Dedifferentiated amniotic fluid mesenchymal stem cell (primary cell): ENCODE data around the gene PLPP3.

Source experiments
- DNase-seq: peaks from one replicate; pipeline ENCODE4 v3.0.0-alpha.2; 2016; ENCODE audit errors: extremely low spot score

The PLPP3 gene

DNA sequence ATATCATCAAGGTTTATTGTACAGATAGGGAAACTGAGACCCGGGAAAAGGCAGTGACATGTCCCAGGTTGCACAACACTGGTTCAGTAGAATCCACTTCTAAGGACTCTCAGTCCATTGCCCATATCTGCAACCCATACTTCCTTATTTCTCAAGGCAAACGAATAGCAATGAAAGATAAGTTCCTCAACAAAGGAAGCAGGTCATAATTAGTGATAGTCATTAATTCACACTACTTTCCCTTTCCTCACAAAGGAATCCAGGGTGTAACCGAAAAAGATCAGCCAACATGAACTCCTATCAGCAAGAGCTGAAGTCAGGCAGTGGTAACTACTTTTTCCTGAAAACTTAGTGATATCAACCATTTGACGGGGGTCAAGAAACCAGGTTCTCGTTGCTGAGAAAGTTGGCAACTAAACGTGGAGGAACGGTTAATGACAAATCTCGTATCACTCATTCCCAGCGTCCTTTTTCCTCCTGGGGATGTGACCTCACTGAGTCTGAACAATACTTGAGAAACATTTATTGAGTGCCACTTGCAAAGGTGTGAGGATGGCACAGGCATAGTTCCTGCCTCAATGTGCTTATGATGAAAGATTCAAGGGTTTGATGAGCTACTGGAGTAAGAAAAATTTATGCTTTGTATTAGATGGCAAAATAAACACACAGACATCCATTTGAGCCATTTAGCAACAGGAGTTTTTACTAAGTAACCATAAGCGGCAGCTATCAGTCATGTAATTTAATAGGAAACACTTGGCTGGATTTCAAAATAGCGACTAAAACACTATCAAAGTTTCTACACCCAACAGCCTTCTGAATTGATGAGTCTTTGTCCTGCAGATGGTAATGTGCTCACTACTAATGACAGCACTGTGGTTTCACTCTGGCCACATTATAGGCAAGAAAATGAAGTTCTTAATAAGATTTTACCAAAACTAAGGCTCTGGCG, 82.3 kb downstream of the PLPP3 start:
- DNase-seq = no peak

DNA sequence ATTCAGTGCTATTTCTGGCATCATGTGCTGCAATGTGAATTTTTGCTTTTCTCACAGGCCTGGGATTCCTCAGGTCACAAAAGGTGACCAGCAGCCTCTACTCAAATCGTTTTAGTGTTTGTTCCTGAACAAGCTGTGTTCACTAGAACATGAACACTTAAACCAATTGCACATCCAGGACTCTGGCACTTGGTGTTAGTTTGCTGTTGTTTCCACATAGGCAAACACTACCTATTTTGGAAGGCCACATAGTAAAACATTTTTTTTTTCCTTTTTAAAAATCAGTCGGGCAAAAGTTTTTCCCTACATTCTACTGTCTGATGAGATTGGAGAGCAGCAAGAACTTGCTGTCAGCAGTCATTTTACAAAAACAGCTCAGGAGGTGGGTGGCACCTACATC, 83.2 kb downstream of the PLPP3 start:
- DNase-seq = no peak

DNA sequence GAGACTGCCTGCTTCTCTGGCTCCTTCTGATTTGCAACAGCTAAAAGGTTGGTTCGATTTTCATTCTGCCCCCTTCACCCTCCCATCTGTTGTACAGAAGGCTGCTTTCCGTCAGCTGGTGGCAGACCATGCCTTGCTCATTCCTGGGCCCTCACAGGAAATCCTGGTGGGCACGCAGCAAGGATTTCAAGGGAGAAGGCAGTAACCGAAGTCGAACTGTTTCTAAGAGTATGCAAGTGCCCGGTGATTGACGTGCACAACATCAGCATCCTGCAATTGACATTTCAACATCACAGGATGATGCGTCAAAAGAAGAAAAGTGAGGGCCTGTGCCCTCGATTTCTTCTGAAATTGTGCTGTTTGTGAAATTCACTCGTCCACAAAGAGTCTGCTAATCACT, 83.8 kb downstream of the PLPP3 start:
- no peak for DNase-seq

DNA sequence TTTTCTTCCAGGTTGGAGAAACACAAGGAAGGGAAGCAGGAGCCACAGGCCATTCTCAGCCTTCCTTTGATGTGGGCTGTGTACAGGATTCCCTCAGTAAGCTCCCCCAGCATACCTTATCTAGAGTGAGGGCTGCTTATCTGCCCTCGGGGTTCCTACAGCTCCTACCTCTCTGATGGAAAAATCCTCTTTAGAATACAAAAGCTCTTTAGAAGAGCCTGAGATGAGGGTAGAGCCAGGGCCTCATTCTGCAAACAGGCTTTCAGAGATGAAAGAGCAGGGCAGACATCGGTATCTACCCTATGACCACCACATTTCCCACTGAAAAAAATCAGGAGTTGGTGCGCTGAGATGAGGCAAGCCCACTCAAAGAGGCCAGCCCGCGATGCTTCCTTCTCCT, 85.1 kb downstream of the PLPP3 start:
- DNase-seq = no peak

DNA sequence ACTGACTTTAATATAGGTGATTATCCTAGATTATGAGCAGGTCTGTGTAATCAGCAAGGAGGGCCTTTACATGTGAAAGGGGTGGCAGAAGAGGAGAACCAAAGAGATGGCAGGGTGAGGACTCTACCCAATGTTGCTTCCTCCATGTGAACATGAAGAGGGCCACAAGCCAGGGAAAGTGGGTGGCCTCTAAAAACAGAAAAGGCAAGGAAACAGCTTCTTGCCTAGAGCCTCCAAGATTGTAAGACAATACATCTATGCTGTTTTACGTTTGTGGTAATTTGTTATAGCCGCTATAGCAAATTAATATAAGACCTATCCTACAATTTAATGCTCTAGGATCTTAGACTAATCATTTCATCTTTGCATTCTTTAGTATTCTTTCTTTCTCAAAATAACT, 85.5 kb downstream of the PLPP3 start:
- no peak for DNase-seq

DNA sequence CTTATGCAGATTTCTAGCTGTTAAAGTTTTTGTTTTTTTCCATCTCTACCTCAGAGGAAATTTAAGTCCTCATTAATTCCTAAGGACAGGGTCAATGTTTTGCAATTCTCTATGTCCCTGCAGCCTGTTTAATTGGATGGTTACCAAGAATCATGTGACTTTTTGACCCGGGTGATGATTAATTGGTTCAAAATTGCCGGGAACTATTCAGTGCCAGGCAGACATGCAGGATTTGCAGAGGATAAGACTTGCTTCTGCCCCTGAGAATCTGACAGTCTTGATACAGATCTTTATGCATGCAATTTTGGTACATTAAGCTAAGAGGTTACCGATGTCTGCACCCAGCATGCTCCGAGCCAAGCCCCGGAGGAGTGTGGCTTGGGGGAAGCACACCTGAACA, 87.9 kb downstream of the PLPP3 start:
- DNase-seq = no peak

DNA sequence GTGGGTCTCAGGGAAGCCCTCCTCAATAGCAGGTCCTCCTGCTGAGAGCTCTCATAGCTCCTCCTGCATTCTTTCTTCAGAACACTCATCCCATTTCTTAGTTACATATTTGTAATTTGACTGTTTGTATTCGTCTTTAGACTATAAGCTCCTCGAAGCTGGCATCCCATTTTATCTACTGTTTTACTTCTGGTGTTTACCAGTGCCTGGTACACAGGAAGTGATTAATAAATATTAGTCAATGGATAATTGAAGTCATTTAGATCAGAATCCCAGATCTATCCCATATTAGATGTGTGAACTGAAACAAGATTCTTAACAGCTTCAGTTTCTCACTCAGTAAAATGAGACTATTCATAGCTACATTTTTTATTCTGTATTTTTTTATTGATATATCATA, 88.7 kb downstream of the PLPP3 start:
- no peak for DNase-seq

DNA sequence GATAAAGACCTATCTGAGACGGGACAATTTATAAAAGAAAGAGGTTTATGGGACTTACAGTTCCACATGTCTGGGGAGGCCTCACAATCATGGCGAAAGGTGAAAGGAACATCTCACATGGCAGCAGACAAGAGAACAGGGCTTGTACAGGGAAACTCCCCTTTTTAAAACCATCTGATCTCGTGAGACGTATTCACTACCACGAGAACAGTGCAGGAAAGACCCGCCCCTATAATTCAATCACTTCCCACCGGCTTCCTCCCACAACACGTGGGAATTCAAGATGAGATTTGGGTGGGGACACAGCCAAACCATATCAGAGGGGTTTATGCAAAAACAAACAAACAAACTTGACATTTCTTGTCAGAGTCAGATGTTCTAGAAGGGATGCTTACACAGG, 89.7 kb downstream of the PLPP3 start:
- no peak for DNase-seq

DNA sequence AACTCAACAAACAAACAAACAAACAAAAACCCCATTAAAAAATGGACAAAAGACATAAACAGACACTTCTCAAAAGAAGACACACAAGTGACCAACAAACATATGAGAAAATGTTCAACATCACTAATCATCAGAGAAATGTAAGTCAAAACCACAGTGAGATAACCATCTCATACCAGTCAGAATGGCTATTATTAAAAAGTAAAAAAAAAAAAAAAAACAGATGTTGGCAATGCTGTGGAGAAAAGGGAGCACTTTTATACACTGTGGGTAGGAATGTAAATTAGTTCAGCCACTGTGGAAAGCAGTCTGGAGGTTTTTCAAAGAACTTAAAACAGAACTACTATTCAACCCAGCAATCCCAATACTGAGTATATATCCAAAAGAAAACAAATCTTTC, 94.7 kb downstream of the PLPP3 start:
- DNase-seq = no peak

DNA sequence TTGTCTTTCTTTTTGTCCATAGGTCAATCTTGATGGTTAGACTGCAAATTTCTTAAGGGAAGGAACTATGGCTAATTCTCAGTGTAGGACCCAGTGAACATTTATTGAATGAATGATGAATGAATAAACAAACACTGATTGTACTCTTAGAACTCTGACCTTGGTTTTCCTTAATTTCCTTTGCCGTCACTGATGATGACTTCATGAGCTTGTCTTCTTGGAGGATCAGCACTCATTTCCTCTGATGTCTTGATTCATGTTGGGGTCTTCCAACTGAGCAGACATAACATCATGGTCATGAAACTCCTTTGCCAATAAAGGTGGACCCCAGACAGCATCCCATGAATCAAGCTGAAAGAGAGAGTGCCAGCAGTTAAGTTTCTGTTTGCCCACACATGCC, 96.3 kb downstream of the PLPP3 start:
- no peak for DNase-seq

DNA sequence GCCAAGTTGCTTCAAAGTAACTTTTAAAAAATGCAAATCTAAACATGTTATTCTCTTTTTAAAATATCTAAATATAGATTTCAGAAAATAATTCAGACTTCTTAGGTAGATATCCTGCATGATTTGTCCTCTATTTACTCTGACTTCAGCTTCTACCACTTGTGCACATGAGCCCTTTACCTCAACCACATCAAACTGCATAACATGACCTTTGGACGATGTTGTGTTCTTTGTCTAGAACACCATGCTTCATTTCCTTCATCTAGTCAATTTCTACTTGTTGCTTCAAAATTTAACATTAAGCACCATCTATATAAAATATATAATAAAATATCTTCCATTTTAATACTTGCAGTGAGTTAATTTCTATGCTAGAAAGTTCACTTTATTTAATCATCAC, 96.9 kb downstream of the PLPP3 start:
- DNase-seq = no peak

DNA sequence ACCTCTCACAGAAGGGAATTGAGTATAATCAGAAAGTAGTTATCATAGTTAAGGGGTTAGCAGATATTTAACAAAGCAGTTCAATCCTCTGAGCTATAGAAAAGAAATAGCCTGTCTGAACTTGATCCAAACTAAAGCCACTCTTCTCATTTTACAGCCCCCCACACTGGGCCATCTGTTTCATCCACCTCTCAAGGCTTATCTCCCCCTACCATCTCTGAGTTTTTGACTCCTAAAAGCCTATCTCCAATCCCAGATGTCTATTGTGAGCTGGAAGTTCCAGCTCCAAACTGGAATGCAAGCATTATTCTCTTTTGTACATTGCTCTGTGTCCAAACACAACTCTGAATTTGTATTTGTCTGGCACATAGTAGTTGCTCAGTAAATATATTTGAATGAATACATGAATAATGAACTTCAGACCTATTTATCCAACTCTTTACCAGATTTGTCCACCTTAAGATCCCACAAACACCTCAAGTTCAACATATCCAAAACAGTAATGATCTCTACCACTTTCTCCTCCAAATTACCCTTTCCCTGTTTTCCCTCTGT, 98.1 kb downstream of the PLPP3 start:
- DNase-seq = no peak

DNA sequence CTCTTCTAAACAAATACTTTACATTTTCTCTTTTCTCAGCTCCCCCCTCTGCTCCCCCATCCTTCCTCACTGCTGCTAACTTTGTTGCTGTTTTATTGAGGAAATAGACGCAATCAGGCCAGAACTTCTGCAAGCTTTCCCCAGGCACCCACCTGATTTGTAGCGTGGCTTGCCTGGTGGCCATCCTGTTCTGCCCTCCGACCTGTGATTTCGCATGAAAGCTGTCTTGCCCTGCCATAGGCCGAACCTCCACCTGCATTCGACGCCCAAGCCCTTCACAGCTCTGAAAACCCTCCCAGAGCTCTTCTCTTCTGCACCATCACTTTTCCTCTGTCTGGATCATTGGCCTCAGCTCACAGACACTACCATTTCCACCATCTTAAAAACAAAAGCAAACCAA, 100.6 kb downstream of the PLPP3 start:
- DNase-seq = no peak

DNA sequence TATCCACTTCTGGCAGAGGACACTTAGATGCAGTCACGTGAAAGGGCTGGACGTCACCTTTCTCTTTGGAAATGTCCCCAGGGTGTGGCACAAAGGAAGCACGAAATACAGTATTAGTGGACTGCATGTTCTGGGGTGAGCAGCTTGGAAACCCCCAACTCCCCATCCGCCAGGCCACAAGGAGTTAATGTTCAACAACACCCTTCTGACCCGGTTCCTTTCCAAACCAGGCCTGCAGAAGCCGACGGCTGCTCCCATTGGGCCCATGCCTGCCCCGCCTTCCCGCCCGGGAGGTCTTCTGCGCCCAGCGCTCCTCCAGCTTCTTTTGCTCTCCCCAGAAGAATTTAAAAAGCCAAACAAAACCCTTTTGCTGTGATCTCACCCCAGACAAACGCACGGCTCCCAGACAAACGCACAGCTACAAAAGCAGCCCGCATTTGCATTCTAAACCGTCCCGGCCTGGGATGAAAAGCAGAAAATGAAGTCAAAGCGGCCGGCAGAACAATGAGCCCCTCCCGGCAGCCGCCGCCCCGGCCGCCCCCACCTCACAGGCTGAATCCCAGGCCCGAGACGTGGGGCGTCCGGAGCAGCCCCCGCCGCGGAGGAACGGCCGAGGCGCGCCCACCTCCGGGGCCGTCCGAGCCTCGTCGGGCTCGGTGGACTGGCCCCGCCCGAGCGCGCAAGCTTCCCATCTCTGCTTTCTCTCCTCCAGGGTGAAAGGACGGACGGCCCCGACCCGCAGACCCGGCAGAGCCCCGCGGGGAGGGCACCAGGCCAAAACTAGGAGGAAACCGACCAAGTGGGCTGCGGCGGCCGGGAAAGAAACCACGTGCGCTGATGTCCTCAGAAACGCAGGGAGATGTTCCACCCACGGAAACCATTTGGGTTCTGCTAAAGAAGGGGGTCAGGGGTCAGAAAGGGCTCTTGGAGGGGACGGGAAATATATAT, 101.9 kb downstream of the PLPP3 start:
- DNase-seq = peak; percentile 31

DNA sequence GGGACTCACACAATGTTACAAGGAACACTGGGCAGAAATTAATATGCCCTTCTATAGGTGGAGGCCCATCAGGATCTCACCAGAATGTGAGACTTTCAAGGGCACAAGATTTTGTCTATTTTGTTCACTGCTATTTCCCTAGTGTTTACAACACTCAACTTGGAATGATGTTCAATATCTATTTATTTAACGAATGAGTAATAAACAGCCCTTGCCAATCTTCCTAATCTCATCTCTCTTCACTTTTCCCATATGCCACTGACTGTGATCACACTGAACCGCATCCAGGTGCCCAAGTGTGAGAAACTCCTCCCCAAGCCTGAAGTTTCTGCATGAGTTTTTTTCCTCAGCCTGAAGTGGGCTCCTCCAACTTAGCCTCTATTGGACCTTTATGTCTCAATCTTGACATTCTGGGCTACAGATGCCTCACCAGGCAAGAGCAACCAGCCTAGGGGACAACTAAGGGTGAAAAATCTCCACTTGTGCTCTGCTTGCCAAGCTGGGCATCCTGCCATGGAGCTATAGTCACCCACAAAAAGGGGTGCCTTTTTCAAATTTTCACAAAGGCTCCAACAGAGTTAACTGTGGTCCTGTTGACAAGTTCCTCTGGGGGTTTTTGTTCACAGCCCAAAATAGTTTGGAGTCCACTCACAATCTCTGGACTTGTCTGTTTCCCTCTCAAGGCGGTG, 105.6 kb downstream of the PLPP3 start:
- DNase-seq = no peak

DNA sequence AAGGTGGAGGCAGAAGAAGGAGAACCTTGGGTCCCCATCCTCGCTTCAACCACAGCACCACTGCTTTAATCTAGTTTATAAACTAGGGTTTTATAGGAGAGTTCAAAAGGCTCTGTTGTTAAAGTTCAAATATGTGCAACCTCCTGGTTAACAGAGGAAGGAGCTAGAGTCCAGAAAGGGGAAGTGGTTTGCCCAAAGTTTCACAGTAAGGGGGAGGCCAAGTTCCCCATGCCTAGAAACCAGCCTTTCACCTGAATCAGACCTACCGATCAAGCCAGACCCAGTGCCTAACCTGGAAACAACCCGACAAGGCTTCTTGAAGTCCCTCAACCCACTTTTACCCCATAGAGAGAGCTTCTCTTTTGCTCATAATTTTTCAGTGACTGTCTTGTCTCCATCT, 106.5 kb downstream of the PLPP3 start:
- DNase-seq = no peak

DNA sequence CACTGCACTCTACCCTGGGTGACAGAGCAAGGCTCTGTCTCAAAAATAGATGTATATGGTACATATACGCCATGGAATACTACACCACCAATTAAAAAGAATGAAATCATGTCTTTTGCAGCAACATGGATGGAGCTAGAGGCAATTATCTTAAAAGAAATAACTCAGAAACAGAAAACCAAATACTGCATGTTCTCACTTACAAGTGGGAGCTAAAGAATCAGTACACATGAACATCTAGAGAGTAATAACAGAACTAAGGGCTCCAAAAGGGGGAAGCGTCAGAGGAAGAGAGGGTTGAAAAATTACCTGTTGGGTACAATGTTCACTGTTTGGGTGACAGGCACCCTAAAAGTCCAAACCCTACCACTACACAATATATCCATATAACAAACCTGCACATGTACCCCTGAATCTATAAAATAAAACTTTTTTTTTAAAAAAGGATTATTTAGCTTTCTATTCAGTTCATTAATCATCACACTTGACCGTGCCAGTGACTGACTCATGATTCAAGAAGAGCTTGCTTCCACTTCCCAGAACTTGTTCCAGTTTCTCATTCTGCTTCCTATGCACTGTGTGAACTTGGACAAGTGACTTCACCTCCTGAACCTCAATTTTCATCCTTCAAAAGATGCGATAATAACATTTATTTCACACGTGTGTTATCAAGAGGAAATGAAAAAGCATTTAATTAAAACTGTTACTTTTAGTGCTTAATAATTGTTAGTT, 109.6 kb downstream of the PLPP3 start:
- no peak for DNase-seq

DNA sequence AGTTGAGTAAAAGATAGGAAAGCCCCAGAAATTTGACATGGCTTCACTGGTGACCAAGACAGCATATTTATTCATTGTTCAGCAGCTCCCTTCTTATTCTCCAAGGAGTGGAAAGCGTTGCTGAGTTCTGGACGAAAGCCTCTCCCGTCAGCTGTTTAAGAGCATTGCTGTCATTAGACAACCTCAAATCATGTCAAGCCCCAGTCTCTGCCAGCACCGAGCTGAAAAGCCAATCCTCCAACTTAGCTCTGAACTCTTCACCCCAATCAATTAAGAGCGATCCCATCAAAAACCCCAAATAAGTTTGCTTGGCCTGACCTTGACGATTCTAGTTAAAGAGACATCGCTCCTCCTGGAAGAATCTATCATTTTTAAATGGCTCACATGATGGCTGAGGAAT, 110.8 kb downstream of the PLPP3 start:
- DNase-seq = no peak

DNA sequence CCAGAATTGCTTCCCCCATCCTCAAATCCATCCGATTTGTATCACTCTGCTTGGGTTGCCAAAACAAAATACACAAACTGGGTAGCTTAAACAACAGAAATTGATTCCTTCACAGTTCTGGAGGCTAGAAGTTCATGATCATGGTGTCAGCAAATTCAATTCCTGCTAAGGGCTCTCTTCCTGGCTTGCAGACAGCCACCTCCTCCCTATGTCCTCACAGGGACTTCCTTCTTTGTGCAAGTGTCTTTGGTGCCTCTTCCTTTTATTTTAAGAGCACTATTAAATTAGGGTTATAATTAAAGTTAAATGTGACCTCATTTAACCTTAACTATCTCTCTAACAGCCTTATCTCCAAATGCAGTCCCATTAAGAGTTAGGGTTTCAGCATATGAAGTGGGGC, 112.8 kb downstream of the PLPP3 start:
- no peak for DNase-seq

DNA sequence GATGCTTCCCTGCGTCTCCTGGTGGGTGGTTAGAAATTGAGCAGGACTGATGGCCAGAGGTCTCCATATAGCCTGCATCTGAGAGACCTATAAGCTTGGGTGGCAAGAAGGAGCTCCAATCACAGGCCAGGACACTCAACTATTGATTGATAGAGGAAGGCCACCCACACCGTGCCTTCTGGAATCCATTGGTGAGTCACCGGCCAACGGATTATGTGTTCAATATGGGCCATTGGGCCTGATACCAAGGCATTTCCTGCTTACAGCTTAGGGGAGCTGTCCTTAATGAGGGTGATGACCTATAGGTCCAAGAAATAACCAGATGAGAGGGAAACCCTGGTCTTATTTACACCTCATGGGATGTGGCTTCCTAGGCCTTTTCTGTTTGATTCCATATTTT, 115.1 kb downstream of the PLPP3 start:
- no peak for DNase-seq

DNA sequence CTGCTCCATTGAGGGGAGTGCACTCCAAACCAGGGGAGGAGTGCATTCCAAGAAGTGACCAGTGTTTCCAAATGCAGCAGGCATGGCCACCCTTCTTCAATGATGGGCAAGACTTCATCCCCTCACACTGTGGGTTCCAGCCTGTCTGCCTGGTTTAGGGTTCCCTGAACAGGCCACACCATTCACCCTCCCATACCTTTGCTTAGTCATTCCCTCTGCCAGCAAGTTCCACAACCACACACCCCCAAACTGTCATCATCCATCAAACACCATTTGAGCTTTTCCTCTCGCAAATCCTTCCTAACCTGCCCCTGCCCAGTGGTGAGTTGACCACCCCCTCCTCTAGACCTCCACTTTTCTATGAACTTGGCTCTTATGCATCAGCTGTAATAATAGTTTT, 116.0 kb downstream of the PLPP3 start:
- DNase-seq = no peak
